Activated naive CD4-positive, alpha-beta T cell treated with anti-CD3 and anti-CD28 coated beads for 36 hours (primary cell): ENCODE results near the gene LRRN4CL. TPM values are rescaled to one million over a fixed set of nuclear protein-coding genes. Genes with fewer than 3 reads are reported as not detected.

Experiments used
- CTCF ChIA-PET: fragments of 350-600 bp; sonication (Branson Sonifier 250); formaldehyde crosslinking; loops from one replicate; lab custom pipeline; 2021; ENCODE audit warnings: antibody characterized with exemption; lab: Charles Lee
- DNase-seq: peaks from one replicate; pipeline ENCODE4 v3.0.0-alpha.2; 2020
- H3K27ac Mint-ChIP-seq: one replicate; pipeline ENCODE4 v1.8.0; 2021; ENCODE audit warnings: mild to moderate bottlenecking, mixed read lengths
- H3K27me3 Mint-ChIP-seq: one replicate; pipeline ENCODE4 v1.8.0; 2021; ENCODE audit warnings: low read depth, mixed read lengths
- H3K36me3 Mint-ChIP-seq: one replicate; pipeline ENCODE4 v1.8.0; 2021; ENCODE audit warnings: low read depth, mixed read lengths
- H3K4me1 Mint-ChIP-seq: one replicate; pipeline ENCODE4 v1.8.0; 2021; ENCODE audit warnings: low read depth, mixed read lengths
- H3K4me3 Mint-ChIP-seq: one replicate; pipeline ENCODE4 v1.8.0; 2021; ENCODE audit warnings: mild to moderate bottlenecking, moderate library complexity, mixed read lengths
- H3K9me3 Mint-ChIP-seq: one replicate; pipeline ENCODE4 v1.8.0; 2021; ENCODE audit warnings: mixed read lengths
- intact Hi-C: fragments of 100-400 bp; cut with micrococcal nuclease; formaldehyde crosslinking; loops from one replicate; pipeline ENCODE4 v1.15.1; 2023
- total RNA-seq, 2 experiments: library from RNA; stranded (reverse); gene quantifications; one replicate each; pipeline ENCODE4 v1.2.3, GENCODE V29; 2021

LRRN4CL gene
- total RNA-seq, 2 experiments from 2014 or later, result 0.10 TPM; not detected in 1

DNA sequence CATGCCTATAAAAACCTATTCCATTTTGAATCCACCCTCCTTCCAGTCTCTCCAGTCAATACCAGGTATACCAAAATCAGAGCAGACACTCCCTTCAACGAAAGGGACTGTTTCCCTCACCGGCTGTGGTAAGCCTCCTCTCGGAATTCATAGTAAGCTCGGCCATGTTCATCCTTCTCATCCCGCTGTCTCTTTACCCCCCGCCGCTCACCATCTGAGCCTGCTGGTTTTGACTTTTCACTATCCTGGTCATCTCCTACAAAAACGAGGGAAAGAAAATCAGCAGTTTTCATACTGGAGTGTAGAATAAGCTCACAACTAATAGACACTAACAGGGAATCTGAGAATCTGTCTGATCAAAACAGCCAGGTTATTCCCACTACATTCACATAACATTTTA lies 34.8 kb upstream of the LRRN4CL start:
- peaks cover 72% of the 10 kb centered on the region for H3K36me3 Mint-ChIP-seq
- CTCF ChIA-PET, result interaction anchor here (0.7 kb wide), 1 partner anchor 62 kb away, joined by 3 read pairs; no protein-coding TSS in a partner anchor
- H3K4me3 Mint-ChIP-seq, result peak overlapping the region; percentile 90
- intact Hi-C loops, result no loop called here
- H3K27me3 Mint-ChIP-seq, result no peaks in the 10 kb centered on the region
- no peaks in the 10 kb centered on the region for H3K9me3 Mint-ChIP-seq
- H3K27ac Mint-ChIP-seq, result peak overlapping the region; percentile 11
- H3K4me1 Mint-ChIP-seq, result peaks cover 45% of the 10 kb centered on the region
- DNase-seq, result no peak

DNA sequence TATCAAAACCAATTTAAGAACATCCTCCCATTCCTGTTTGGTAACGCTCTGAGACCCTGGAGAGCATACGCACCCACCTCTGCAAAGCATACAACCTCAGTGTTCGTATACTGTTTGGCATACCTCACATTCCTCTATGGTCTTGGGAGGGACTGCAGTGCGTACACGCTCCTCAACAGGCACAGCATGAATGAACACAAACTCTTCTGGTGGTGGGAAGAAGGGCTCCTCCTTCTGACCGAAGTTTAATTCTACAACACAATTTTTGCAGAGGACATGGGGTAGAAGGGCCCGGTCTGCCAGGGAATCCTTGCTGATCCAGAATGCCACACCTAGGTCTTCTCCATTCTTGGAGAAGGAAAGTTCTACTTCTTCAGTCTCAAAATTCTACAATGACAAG lies 32.7 kb upstream of the LRRN4CL start:
- CTCF ChIA-PET, result no interaction called here
- Mint-ChIP-seq H3K4me1 (peaks cover 49% of the 10 kb centered on the region), H3K27ac (no peak overlapping the region), H3K4me3 (no peak overlapping the region), H3K27me3 (no peaks in the 10 kb centered on the region), H3K9me3 (no peaks in the 10 kb centered on the region), H3K36me3 (peaks cover 78% of the 10 kb centered on the region)
- no peak for DNase-seq
- intact Hi-C loops, result no loop called here

GRCh38 chr11:62719302-62719978 lies 30.1 kb upstream of the LRRN4CL start:
- Mint-ChIP-seq H3K27me3 (no peaks in the 10 kb centered on the region), H3K36me3 (peaks cover 75% of the 10 kb centered on the region), H3K4me3 (no peak overlapping the region), H3K27ac (peak overlapping the region; percentile 28), H3K4me1 (peaks cover 48% of the 10 kb centered on the region), H3K9me3 (no peaks in the 10 kb centered on the region)
- no peak for DNase-seq
- CTCF ChIA-PET, result no interaction called here
- intact Hi-C loops, result no loop called here

GRCh38 chr11:62716816-62717215 lies 27.5 kb upstream of the LRRN4CL start:
- no peaks in the 10 kb centered on the region for H3K27me3 Mint-ChIP-seq
- DNase-seq, result no peak
- peaks cover 49% of the 10 kb centered on the region for H3K4me1 Mint-ChIP-seq
- CTCF ChIA-PET, result interaction anchor here (0.6 to 1.4 kb wide), 2 partner anchors 52 to 69 kb away, joined by 3 to 4 read pairs; no protein-coding TSS in a partner anchor
- H3K4me3 Mint-ChIP-seq, result no peak overlapping the region
- intact Hi-C loops, result no loop called here
- H3K27ac Mint-ChIP-seq, result no peak overlapping the region
- H3K9me3 Mint-ChIP-seq, result no peaks in the 10 kb centered on the region
- H3K36me3 Mint-ChIP-seq, result peaks cover 64% of the 10 kb centered on the region

- Mint-ChIP-seq H3K9me3 (no peaks in the 10 kb centered on the region), H3K27ac (peak overlapping the region; percentile 1), H3K4me3 (no peak overlapping the region), H3K27me3 (no peaks in the 10 kb centered on the region), H3K4me1 (peaks cover 46% of the 10 kb centered on the region), H3K36me3 (peaks cover 59% of the 10 kb centered on the region)
- intact Hi-C loops, result no loop called here
- no peak for DNase-seq
- CTCF ChIA-PET, result interaction anchor here (1.4 kb wide), 1 partner anchor 70 kb away, joined by 3 read pairs; no protein-coding TSS in a partner anchor
These were observed 26.9 kb upstream of the LRRN4CL start for GRCh38 chr11:62716206-62716605.

DNA sequence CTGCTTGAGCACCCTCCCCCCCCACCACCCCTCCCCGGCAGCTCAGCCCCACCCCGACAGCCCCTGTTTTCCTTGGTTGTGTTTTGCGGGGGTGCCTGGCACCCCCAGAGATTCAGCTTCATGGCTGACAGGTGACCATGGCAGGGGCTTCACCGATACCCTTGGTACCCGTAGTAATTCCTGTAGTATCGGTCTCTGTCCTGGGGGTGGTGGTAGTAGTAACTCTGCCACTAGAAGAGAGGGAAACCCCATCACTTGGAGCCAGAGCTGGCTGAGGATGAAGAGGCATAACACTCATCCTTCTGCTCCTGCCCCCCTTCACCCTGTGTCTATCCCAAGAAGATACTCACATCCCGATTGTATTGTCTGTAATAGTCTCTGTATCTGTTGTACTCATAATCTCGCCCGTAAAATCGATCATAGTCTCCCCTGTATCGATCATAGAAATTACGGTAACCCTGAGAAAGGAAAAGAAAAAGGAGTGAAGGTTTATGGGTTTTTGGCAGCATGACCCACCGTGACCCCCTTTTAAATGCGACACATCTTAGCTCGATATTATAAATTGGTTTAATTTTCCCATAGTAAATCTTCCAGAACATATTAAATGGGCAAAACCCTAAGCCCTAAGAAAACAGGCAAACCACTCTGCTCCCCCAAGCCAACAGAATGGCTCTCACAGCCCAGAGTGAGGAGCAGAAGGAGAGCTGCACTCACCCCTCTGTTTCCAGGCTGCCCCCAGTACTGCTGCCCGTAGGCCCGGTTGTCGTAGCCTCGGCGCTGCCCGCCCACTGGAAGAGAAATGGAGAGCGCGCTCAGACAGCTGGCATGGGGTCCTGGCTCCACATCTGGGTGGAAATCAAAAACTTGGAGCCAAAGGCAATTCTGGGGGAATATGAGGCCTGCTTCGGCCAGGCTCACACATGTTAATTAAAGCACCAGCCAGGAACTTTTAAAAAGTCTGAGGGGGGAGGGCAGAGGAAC lies 26.1 kb upstream of the LRRN4CL start:
- Mint-ChIP-seq H3K27ac (peak overlapping the region; percentile 0), H3K4me3 (no peak overlapping the region), H3K36me3 (peaks cover 57% of the 10 kb centered on the region), H3K27me3 (no peaks in the 10 kb centered on the region), H3K4me1 (peaks cover 47% of the 10 kb centered on the region), H3K9me3 (no peaks in the 10 kb centered on the region)
- intact Hi-C loops, result no loop called here
- CTCF ChIA-PET, result no interaction called here
- DNase-seq, result no peak

- Mint-ChIP-seq H3K27me3 (no peaks in the 10 kb centered on the region), H3K27ac (peak overlapping the region; percentile 90), H3K4me3 (no peak overlapping the region), H3K9me3 (no peaks in the 10 kb centered on the region), H3K4me1 (peaks cover 54% of the 10 kb centered on the region), H3K36me3 (peaks cover 56% of the 10 kb centered on the region)
- CTCF ChIA-PET, result no interaction called here
- intact Hi-C loops, result loop anchor here (1.0 kb wide), 1 partner anchor 13 kb away; no protein-coding TSS in a partner anchor
- no peak for DNase-seq
These were observed 24.0 kb upstream of the LRRN4CL start for GRCh38 chr11:62713343-62713742.

DNA sequence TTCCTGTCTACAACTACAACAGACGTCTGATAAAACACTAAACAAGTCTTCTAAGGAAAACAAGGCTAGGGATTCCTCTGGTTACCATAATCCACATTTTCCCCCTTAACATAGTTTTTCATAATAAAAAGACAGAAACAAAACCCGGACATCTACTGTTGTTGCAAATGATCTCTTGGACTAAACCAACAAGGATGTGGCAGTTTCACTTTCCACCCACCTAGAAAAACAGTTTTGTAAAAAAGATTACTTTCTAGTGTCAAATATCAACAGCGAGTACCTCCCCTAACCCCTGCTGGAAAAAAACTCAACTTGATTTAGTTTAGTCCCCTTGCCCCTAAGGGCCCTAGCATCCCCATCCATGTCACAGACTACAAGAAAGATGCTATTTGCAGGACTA lies 23.5 kb upstream of the LRRN4CL start:
- no peak for DNase-seq
- peak overlapping the region; percentile 11 for H3K4me3 Mint-ChIP-seq
- no peaks in the 10 kb centered on the region for H3K9me3 Mint-ChIP-seq
- CTCF ChIA-PET, result no interaction called here
- peak overlapping the region; percentile 90 for H3K27ac Mint-ChIP-seq
- intact Hi-C loops, result loop anchor here (1.0 kb wide), 1 partner anchor 13 kb away; no protein-coding TSS in a partner anchor
- H3K36me3 Mint-ChIP-seq, result peaks cover 51% of the 10 kb centered on the region
- H3K4me1 Mint-ChIP-seq, result peaks cover 55% of the 10 kb centered on the region
- H3K27me3 Mint-ChIP-seq, result no peaks in the 10 kb centered on the region

- no peak for DNase-seq
- peaks cover 49% of the 10 kb centered on the region for H3K36me3 Mint-ChIP-seq
- CTCF ChIA-PET, result interaction anchor here (0.6 kb wide), 1 partner anchor 172 kb away, joined by 4 read pairs; no protein-coding TSS in a partner anchor
- no peak overlapping the region for H3K4me3 Mint-ChIP-seq
- H3K27me3 Mint-ChIP-seq, result no peaks in the 10 kb centered on the region
- intact Hi-C loops, result no loop called here
- H3K4me1 Mint-ChIP-seq, result peaks cover 58% of the 10 kb centered on the region
- H3K9me3 Mint-ChIP-seq, result no peaks in the 10 kb centered on the region
- peak overlapping the region; percentile 90 for H3K27ac Mint-ChIP-seq
These were observed 23.0 kb upstream of the LRRN4CL start for GRCh38 chr11:62712276-62712812.

DNA sequence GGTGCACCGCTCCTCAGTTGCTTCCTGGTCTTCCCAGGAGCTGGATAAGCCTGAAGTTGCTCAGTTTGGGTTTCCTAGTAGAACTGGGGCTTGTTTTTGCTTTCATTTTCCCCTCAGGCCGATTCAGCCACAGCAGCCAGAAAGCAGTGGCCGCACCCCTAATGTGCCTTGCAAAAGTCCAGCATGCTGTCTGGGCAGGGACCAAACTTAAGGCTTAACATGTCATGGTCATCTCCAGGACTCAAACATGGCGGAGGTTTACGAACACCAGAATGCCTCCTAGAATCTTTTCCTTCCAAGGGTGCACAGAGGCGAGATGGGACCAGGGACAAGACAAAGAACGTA lies 20.6 kb upstream of the LRRN4CL start:
- H3K36me3 Mint-ChIP-seq, result peaks cover 34% of the 10 kb centered on the region

DNA sequence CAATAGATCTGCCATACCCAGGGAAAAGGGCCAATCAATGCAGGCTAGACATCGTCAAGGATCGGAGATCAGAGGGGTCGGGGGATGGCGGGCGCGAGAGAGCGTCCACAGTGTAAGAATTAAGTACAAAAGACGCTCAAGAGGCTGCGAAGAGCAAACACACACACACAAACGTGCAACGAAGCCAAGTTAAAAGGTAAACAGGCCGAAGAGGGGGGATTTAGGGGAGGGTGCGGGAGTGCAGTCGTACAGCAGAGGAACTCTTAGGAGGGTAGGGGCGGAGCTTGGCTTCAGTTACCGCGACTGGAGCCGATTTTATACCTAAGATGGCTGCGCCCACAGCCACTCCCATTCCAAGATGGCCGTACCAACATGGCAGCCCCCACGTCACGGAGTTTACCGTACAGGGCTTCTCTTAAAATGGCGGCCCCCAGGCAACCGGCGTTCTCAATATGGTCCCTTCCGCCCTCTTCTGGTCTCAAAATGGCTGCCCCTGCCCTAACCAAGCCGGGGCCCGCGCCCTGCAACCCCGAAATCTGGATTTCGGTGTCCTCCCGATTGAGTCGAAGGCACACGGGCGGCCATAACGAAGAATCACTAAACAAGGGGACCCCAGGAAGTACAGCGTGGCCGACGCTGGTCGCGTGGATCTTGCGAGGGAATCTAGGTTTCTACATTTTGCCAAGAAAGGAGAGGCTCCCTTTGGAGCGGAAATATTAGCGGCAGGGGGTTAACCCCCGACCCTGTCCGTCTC lies 20.1 kb upstream of the LRRN4CL start:
- peaks cover 34% of the 10 kb centered on the region for H3K36me3 Mint-ChIP-seq
- H3K4me3 Mint-ChIP-seq, result peak overlapping the region; percentile 93
- peaks cover 63% of the 10 kb centered on the region for H3K4me1 Mint-ChIP-seq
- peak; percentile 99 for DNase-seq
- H3K27ac Mint-ChIP-seq, result peak overlapping the region; percentile 96
- intact Hi-C loops, result loop anchor here (1.0 to 2.0 kb wide), 9 partner anchors 18 to 172 kb away; partner anchors contain the start of genes C11orf98, CSKMT, GANAB and HNRNPUL2
- CTCF ChIA-PET, result interaction anchor here (1.5 to 4.5 kb wide), 3 partner anchors 15 to 118 kb away, joined by 4 to 25 read pairs (median 6); partner anchors contain the start of gene TUT1
- H3K27me3 Mint-ChIP-seq, result no peaks in the 10 kb centered on the region
- no peaks in the 10 kb centered on the region for H3K9me3 Mint-ChIP-seq

More for the DNA sequence above, 20.6 kb upstream of the LRRN4CL start:
- Mint-ChIP-seq H3K27me3 (no peaks in the 10 kb centered on the region), H3K4me1 (peaks cover 66% of the 10 kb centered on the region), H3K4me3 (peak overlapping the region; percentile 93), H3K27ac (peak overlapping the region; percentile 96), H3K9me3 (no peaks in the 10 kb centered on the region)
- CTCF ChIA-PET, result interaction anchor here (1.5 kb wide), 1 partner anchor 29 kb away, joined by 6 read pairs; no protein-coding TSS in a partner anchor
- intact Hi-C loops, result no loop called here
- peak; percentile 25 for DNase-seq
